Testis (tissue), 3 donors: ENCODE results near the gene AXDND1. TPM values are rescaled to one million over a fixed set of nuclear protein-coding genes. Genes with fewer than 3 reads are reported as not detected.
A peak's percentile ranks its signal among the peaks of the same experiment; 100 is the strongest.

Source experiments
- DNase-seq: peaks from one replicate; pipeline ENCODE4 v3.0.0-alpha.2; 2019
- H3K27ac ChIP-seq, 2 donors: fragments of 200-600 bp; sonication (generic); one replicate each; pipeline ENCODE4 v1.5.1; 2019
- H3K27me3 ChIP-seq: fragments of 200-600 bp; sonication (generic); one replicate; pipeline ENCODE4 v1.5.1; 2019
- H3K36me3 ChIP-seq: fragments of 200-600 bp; sonication (generic); one replicate; pipeline ENCODE4 v1.5.1; 2017; ENCODE audit warnings: low read depth; ENCODE audit errors: missing control alignments
- H3K4me1 ChIP-seq: fragments of 200-600 bp; sonication (generic); one replicate; pipeline ENCODE4 v1.5.1; 2019
- H3K4me3 ChIP-seq, 2 donors: fragments of 200-600 bp; sonication (generic); one replicate each; pipeline ENCODE4 v1.5.1; 2017 to 2019
- H3K9me3 ChIP-seq: fragments of 200-600 bp; sonication (generic); one replicate; pipeline ENCODE4 v1.5.1; 2017
- POLR2A ChIP-seq: fragments of 450-650 bp; IDR thresholded peaks from one replicate; pipeline ENCODE4 v1.6.1; 2017; ENCODE audit warnings: antibody characterized with exemption, mild to moderate bottlenecking, moderate library complexity
- WGBS, 2 donors: methylation state at CpG; one replicate each; pipeline ENCODE4 v1.1.5; 2018; 5-methylcytosine and 5-hydroxymethylcytosine counted together
- intact Hi-C: fragments of 100-400 bp; cut with DNase I; formaldehyde crosslinking; loops from one replicate; pipeline ENCODE4 v1.15.1; 2023; ENCODE audit warnings: low total_unique reads
- polyA plus RNA-seq: library from polyadenylated mRNA; stranded (reverse); fragments of 350-450 nt; fragmentation: Illumina TruSeq; extraction: RNeasy Lipid Tissue Mini Kit (QIAGEN cat#74804); gene quantifications from one replicate; pipeline ENCODE4 v1.2.3, GENCODE V29; 2014; ENCODE audit warnings: low read depth, low replicate concordance; ENCODE audit not compliant: insufficient read depth
- total RNA-seq, 2 donors: library from RNA; depleted of rRNA; stranded (reverse); fragments of >200 nt; gene quantifications; one replicate each; pipeline ENCODE4 v1.2.3, GENCODE V29; 2016
- TF ChIP-seq, protein P1 (sequence below), 3 experiments: fragments of 450-650 bp in 2 of 3; fragments of 200-600 bp in 1 of 3; sonication (generic) in 1 of 3; IDR thresholded peaks; one replicate each; pipeline ENCODE4 v1.5.1; 2016 to 2019; ENCODE audit warnings: antibody characterized with exemption in 3 of 3, mild to moderate bottlenecking in 2 of 3, moderate library complexity in 1 of 3

Gene AXDND1
- total and polyA plus RNA-seq, 3 donors from 2014 or later, result 21.4 to 58.3 (median 31.5) TPM

DNA sequence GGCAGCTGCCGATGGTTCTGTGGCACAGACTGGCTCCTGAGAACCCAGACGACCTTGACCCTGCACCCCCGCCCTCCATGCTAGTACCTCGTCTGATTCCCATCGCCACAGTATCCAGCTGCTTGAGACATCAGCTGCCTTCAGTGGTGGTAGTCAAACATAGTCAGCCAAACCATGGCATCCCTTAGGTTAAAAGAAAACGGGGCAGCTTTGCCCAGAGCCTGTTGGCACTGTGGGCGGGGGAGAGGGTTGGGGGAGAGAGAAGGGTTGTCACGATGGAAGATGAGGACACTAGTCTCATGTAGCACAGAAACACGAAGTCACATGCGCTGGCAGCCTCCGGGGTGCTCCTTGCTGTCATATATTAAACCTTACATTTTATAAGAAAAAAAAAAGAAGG, 224.9 kb downstream of the AXDND1 start:
- H3K27ac ChIP-seq, result no peak overlapping the region
- no peaks in the 10 kb centered on the region for H3K9me3 ChIP-seq
- no peaks in the 10 kb centered on the region for H3K27me3 ChIP-seq
- WGBS, 2 donors, result 62 to 66% methylated on average over 11 of the region's 11 CpGs
- TF ChIP-seq, protein P1, sequence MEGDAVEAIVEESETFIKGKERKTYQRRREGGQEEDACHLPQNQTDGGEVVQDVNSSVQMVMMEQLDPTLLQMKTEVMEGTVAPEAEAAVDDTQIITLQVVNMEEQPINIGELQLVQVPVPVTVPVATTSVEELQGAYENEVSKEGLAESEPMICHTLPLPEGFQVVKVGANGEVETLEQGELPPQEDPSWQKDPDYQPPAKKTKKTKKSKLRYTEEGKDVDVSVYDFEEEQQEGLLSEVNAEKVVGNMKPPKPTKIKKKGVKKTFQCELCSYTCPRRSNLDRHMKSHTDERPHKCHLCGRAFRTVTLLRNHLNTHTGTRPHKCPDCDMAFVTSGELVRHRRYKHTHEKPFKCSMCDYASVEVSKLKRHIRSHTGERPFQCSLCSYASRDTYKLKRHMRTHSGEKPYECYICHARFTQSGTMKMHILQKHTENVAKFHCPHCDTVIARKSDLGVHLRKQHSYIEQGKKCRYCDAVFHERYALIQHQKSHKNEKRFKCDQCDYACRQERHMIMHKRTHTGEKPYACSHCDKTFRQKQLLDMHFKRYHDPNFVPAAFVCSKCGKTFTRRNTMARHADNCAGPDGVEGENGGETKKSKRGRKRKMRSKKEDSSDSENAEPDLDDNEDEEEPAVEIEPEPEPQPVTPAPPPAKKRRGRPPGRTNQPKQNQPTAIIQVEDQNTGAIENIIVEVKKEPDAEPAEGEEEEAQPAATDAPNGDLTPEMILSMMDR (IDR thresholded peaks at IDR 0.05), result no peak
- TF ChIP-seq POLR2A, result no peak
- H3K36me3 ChIP-seq, result no peaks in the 10 kb centered on the region
- H3K4me1 ChIP-seq, result no peaks in the 10 kb centered on the region
- DNase-seq, result no peak
- intact Hi-C loops, result no loop called here
- no peak overlapping the region for H3K4me3 ChIP-seq

DNA sequence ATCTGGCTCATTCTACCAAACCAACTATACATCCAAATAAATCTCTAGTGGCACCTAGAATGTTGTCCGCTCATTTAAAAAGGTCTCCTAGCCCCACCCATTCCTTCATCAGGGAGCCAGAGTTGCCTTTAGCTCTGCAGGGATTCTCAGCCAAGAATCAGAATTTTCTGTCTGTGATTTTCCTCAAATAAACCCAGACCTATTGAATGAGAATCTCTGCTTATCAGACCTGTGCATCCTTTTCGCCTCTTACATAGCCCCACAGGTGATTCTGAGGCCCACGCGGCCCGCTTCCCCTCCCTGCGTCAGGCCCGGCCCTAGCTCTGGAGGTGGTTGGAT, 225.5 kb downstream of the AXDND1 start:
- WGBS, 2 donors, result 23 to 27% methylated on average over 7 of the region's 7 CpGs
- Histone ChIP-seq H3K4me3 (peak overlapping the region; percentile 56 to 69), H3K36me3 (no peaks in the 10 kb centered on the region)

DNA sequence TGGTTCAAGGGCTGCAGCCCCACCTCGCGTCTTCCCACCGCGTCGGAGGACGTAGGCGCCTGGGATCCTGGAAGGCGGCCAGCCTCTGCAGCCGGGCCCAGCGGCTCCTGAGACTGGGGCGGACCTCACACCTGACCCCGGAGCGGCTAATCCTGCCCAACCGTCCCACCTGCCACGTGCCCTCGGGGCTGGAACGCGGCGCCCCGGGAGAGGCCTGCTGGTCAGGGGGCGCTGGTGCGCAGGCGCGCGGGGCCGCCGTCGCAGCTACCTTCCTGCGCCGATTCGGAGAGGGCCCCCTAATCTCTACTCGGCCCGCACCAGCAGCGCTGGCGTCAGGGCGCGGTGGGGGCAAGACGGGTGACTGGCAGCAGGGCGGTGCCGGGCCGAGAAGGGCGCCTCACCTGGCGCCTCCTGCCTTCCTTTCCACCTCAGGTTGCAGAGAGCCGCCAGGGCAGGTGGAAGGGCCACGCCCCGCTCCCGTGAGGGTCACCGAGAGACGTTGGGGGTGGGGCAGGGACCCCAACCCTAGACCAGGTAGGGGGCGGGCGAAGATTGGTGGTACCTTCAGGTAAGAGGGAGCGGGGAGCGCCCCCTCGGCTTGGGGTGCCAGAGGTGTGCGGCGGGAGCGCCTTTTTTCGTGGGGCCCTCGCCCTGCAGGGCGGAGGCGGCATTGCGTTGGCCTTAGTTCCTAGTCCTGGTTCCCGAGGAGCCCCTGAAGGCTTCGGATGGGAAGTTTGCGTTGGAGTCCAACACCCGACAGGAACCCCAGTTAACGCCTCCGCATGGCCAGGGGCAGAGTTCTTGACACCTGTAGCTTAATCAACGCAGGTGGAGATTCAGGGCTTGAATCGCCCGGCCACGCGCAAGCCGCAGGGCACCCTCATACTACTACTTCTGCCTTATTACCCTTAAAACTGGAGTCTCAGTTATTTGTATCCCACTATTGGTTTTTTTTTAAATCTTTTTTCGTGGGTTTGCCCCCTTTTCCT, 226.1 kb downstream of the AXDND1 start, which contains the start of gene TDRD5:
TDRD5 (plus strand) TSS at position 241 of the 989 bp plus-strand sequence. CDS start 784 bp downstream, outside the sequence.
- no peaks in the 10 kb centered on the region for H3K9me3 ChIP-seq
- WGBS, 2 donors, result 12 to 25% methylated on average over 15 to 74 of the region's 75 CpGs
- peak within 1 kb of the TSS; percentile 31 to 74 for H3K27ac ChIP-seq
- H3K4me3 ChIP-seq, result peak within 1 kb of the TSS; percentile 56 to 69
- no peaks in the 10 kb centered on the region for H3K4me1 ChIP-seq
- DNase-seq, result peak; percentile 61
- no peaks in the 10 kb centered on the region for H3K27me3 ChIP-seq
- TF ChIP-seq, protein P1 (IDR thresholded peaks at IDR 0.05), result no peak
- no peak for TF ChIP-seq POLR2A
- no peaks in the 10 kb centered on the region for H3K36me3 ChIP-seq
- intact Hi-C loops, result no loop called here

More for the DNA sequence above, 225.5 kb downstream of the AXDND1 start:
- no peaks in the 10 kb centered on the region for H3K4me1 ChIP-seq
- peak overlapping the region; percentile 31 to 74 for H3K27ac ChIP-seq
- intact Hi-C loops, result no loop called here
- no peaks in the 10 kb centered on the region for H3K9me3 ChIP-seq
- DNase-seq, result no peak
- TF ChIP-seq, protein P1 (IDR thresholded peaks at IDR 0.05), result no peak
- TF ChIP-seq POLR2A, result no peak
- no peaks in the 10 kb centered on the region for H3K27me3 ChIP-seq

DNA sequence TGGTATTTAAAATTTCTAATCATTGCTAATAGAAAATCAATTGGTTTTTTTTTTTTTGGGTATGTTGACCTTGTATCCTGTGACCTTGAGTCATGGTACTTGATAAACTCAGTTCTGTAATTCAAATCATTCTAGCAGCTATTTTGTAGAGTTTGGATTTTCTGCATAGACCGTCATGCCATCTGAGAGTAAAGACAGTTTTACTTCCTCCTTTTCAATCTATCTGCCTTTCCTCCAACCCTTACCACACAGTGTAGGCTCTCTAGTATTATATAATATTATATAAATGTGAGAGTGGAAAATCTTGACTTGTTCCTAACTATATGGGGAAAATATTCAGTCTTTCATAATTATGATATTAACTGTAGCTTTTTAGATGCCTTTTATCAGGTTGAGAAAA, 232.9 kb downstream of the AXDND1 start:
- Histone ChIP-seq H3K4me1 (no peaks in the 10 kb centered on the region), H3K4me3 (no peak overlapping the region), H3K9me3 (no peaks in the 10 kb centered on the region), H3K27me3 (no peaks in the 10 kb centered on the region), H3K36me3 (no peaks in the 10 kb centered on the region), H3K27ac (no peak overlapping the region)
- 85 to 91% methylated on average over 1 of the region's 1 CpG for WGBS, 2 donors
- no peak for DNase-seq
- intact Hi-C loops, result no loop called here
- no peak for TF ChIP-seq POLR2A
- TF ChIP-seq, protein P1 (IDR thresholded peaks at IDR 0.05), result no peak
